Vagina (tissue), 2 donors: ENCODE data around the gene SLFN11.
"Not testable (repeated sequence)": the region's sequence is repeated elsewhere in the genome, so short reads cannot be mapped to it uniquely, and the experiment has no call there.

Experiments
- CTCF ChIP-seq, 3 experiments: fragments of 450-650 bp in 2 of 3; fragments of 200-600 bp in 1 of 3; sonication (generic) in 1 of 3; IDR thresholded peaks; one replicate each; pipeline ENCODE4 v1.5.1; 2017 to 2019; ENCODE audit warnings: antibody characterized with exemption in 3 of 3, mild to moderate bottlenecking in 2 of 3, moderate library complexity in 2 of 3
- POLR2A ChIP-seq, 2 donors: fragments of 450-650 bp; IDR thresholded peaks; one replicate each; pipeline ENCODE4 v1.6.1; 2017; ENCODE audit warnings: antibody characterized with exemption in 2 of 2, mild to moderate bottlenecking in 2 of 2, moderate library complexity in 2 of 2
- POLR2AphosphoS5 ChIP-seq, 2 donors: sonication (generic); formaldehyde crosslinking; IDR thresholded peaks; one replicate each; pipeline ENCODE4 v1.9.0; 2017; ENCODE audit warnings: antibody characterized with exemption in 2 of 2, mild to moderate bottlenecking in 2 of 2, low read depth in 1 of 2; ENCODE audit not compliant: insufficient read depth in 1 of 2

DNA sequence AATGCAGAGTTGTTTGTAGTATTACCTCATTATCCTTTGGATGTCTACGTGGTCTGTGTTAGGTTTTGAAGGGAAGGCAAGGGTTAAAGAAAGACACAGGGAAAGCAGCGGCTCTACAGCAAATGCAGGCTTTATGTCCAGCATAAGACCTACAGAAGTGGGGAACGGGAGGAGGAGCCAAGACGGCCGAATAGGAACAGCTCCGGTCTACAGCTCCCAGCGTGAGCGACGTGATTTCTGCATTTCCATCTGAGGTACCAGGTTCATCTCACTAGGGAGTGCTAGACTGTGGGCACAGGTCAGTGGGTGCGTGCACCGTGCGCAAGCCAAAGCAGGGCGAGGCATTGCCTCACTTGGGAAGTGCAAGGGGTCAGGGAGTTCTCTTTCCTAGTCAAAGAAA is 20.4 kb upstream of the SLFN11 start:
- TF ChIP-seq CTCF (IDR thresholded peaks at IDR 0.05); POLR2A (IDR thresholded peaks at IDR 0.05); POLR2AphosphoS5 (IDR thresholded peaks at IDR 0.05; ENCODE audit: insufficient read depth in 1 of 2, low read depth in 1 of 2): not testable (repeated sequence)
